Stromal cell of bone marrow (primary cell): ENCODE results near the gene ATP6V0A4.
"Not testable (repeated sequence)": the region's sequence is repeated elsewhere in the genome, so short reads cannot be mapped to it uniquely, and the experiment has no call there.

Experiments used
- DNase-seq: peaks from one replicate; pipeline ENCODE4 v3.0.0-alpha.2; 2012; ENCODE audit warnings: low read depth

ATP6V0A4 gene

GRCh38 chr7:138802706-138803105 lies 4.7 kb upstream of the ATP6V0A4 start:
- DNase-seq = no peak

DNA sequence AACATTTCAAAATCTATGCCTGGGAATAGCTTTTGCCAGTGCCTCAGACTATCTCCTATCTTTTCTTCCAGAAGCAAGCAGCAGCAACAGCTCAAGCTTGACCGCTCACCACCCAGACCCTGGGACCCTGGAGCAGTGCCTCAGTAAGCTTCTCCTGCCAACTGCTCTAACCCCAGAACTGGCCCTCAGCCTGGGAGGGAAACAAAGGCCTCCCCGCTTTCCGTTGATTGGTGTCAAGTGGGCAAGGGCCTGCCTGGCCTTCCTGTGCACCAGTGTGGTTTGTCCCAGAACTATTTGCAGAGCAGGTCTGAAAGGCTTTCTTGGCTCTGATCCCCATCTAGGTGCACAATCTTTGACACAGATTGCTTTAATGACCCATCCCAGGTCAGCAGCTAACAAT lies 3.3 kb upstream of the ATP6V0A4 start:
- DNase-seq = no peak

DNA sequence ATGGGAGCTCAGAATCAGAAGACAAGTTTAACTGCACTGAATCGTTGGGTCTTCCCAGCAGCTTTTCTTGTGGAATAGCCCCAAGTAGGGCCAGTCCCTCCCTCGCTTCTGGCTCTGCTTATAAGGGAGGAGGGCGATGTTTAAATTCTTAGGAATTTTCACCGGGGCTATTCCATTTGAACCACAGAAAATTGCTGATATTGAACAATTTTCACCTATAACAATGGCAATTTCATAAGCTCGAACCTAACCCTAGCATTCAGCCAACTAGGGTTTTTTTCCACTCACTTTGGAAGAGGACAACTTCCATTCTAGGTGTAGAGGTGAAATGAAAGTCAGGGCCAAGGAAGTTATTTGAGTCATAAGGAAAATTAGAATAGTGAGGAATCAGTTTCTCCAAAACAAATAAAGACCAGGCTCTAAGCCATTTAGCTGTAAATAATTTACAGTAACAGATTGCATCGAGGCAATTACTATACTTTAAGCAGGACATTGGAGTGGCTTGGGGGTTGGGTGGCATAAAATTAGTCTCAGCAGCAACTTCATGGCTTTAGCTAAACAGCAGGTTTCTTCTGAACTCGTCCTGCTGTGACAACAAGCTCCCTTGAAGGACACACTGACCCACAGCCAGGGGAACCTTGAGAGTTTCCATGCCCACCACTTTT lies 1.5 kb upstream of the ATP6V0A4 start:
- no peak for DNase-seq

DNA sequence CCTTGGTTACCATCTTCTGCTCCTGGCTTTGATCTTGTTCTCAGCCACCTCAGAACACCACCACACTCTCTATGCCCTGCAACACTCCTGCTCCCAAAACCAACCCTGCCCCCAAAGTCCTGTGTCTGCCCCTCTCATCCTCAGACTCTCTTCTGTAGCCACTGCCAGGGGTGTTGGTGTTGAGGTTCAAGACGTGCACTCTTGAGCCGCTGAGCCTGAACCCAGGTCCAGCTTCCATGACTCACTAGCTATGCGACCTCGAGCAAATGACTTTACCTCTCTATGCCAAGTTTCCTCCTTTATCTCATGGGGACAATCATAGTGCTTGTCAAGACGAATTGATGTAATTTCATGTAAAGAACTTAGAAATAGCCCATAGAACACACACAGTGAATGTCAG lies 840 bp upstream of the ATP6V0A4 start:
- no peak for DNase-seq

- DNase-seq = not testable (repeated sequence)
These were observed 950 bp downstream of the ATP6V0A4 start for GRCh38 chr7:138797046-138797445.

DNA sequence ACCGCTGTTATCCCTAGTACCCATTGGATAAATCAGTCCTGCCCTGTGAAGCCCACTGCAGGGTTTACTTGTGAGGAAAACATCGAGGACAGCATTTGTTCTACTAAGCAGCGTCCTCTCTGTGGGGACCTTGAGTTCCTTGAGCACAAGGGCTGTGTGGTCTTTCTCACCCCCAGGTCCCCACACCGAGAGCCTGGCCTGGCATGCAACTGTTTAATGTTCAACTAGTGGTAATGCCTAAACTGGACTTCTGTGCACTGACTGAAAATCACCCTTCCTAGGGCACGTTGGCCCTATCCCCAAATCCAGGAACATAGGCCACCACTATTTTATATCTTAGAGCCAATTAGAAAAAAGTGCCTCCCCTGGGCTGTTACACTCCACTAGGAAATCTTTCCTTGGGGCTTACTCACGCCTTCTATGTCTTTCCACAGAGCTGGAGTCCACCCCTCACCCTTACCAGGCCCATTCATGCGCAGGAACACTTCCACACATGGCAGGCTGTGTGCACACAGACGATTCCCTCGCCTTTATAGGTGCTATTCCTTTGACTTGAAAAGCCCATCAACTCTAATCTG lies 1.9 kb downstream of the ATP6V0A4 start:
- no peak for DNase-seq

- DNase-seq = no peak
These were observed 12.2 kb downstream of the ATP6V0A4 start for GRCh38 chr7:138785587-138786437.

GRCh38 chr7:138784692-138785091 lies 13.3 kb downstream of the ATP6V0A4 start:
- no peak for DNase-seq

- DNase-seq = no peak
These were observed 17.0 kb downstream of the ATP6V0A4 start for GRCh38 chr7:138781004-138781403.

- DNase-seq = no peak
These were observed 21.7 kb downstream of the ATP6V0A4 start for GRCh38 chr7:138776166-138776833.

GRCh38 chr7:138773817-138774216 lies 24.2 kb downstream of the ATP6V0A4 start:
- no peak for DNase-seq

GRCh38 chr7:138773176-138773575 lies 24.8 kb downstream of the ATP6V0A4 start:
- DNase-seq = no peak

- no peak for DNase-seq
These were observed 27.1 kb downstream of the ATP6V0A4 start for GRCh38 chr7:138770904-138771303.

DNA sequence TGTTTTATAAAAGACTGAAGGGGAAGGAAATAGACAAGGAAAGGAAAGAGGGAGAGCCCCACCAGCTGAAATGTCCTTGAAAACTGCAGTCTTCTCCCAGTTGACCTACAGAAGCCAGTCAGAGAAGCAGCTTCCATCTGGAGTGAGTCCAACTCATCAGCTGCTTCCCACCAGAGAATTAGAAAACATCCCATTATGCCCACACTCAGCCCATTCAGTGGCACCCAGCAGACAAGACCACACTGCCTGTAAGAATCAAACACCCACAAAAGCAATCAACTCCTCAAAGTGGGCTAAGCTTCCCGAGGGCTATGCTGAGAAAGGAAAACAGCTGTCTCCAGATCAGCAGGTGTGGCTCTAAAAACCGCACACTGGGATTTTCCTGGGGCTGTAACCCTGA lies 29.8 kb downstream of the ATP6V0A4 start:
- DNase-seq = no peak

GRCh38 chr7:138756591-138757242 lies 41.3 kb downstream of the ATP6V0A4 start:
- DNase-seq = no peak

DNA sequence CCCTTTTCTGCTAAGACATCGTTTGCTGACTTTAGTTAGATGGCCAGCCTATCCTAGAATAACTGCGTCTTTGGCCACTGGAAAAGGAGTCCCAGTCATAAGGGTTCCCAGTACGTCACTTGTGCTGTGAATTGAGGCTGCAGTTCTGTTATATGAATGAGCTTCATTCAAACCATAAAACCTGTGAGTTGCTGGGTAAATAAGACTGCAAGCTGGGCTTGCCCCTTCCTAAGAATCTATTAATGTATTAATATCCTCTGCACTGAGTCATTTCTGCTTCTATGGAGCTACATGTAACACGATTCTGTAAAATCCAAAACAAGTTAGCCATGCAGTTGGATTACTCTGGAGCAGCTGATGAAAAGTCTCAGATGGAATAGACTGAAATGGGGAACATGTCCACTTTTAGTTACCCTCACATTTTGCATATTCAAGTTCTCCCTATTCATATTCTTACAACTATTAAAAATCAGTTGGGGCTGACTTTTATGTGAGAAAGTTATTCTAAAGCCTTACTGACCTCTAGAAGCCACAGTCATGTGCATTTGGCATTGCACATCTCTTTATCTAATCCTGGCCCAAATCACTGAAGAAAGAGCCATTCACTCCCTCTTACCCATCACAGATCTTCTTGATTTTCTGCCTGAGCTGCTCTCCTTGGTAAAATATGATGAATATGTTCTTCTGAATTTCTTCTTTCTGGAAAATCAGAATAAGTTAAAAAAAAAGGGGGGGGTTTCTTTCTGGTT lies 42.0 kb downstream of the ATP6V0A4 start:
- no peak for DNase-seq

DNA sequence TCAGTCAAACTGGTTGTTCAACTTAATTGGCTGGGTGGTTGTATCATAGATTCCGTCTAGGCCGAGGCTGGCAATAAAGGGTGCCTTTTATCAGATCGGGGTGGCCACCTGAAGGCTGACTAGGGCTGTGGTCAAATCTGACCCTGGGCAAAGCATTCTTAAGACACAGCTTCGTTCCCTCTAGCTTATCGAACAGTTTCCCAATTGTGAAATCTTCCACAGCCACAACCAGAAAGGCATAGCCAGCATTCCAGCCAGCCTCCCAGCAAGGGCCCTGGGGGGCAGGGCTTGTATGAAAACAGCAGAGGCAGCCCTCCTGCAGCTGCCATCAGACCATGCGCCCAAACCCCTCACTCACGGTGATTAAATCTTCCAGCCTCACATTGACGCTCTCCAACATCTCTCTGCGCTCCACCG lies 42.7 kb downstream of the ATP6V0A4 start:
- DNase-seq = no peak

- DNase-seq = no peak
These were observed 44.4 kb downstream of the ATP6V0A4 start for GRCh38 chr7:138753610-138754009.

GRCh38 chr7:138753150-138753518 lies 44.9 kb downstream of the ATP6V0A4 start:
- DNase-seq = no peak

DNA sequence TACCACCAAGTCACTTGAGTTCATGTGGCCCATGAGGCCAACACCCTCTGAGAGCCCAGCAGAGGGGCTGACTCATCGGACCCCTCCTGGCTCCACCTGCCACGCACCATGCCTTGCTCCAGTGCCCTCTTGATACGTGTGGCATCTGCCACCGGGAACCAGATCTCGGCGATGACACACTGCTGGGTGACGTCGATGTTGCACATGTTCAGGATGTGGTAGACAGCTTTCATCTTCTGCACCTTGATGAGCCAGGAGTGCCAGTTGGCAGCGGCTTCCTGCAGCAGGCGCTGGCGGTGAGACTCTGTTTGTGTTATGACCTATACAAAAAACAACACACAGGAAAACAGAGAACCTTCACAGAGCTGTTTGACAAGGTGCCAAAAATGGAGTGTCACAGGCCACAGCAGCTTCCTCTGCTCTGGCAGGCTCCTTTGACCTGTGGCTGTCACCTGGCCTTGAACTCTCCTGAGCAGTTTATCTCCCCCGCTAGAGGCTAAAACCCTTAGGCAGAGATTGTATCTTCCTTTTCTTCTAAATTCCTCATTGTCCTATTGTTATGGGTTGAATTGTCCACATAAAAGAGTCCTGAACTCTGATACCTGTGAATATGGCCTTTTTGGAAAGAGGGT lies 45.4 kb downstream of the ATP6V0A4 start:
- no peak for DNase-seq

DNA sequence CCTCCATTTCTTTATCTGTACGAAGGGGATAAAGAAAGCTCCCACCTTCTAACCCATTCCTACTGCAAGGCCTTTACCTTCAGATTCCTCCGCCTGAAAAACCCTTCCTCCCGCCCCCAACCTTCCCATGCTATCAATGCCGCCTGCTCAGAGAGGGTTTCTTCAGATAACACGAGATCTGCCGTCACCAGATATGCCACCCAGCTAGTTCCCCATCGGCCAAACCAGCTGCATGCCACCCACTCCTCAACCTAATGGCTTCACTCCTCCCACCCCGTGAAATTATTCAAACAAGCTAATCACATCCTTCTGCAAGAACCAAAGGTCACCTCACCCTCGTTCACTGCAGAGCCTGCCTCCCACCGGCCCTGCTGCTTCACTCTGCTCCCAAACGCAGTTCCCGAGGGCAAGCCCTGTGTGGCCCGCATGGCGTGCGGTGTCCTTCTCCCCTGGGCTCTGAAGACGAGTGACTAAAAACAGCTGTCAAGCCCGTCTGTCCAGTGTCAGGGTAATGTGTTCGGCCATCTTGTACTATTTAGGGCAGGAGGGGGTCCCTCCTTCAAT lies 47.0 kb downstream of the ATP6V0A4 start:
- DNase-seq = no peak
